ENCODE results near the gene RIPOR1. TPM values are rescaled to one million over a fixed set of nuclear protein-coding genes. Genes with fewer than 3 reads are reported as not detected.
"Not testable (repeated sequence)": the region's sequence is repeated elsewhere in the genome, so short reads cannot be mapped to it uniquely, and the experiment has no call there.

RIPOR1 gene
- total RNA-seq, 2 donors from 2014 or later = 30.4 to 57.0 TPM

DNA sequence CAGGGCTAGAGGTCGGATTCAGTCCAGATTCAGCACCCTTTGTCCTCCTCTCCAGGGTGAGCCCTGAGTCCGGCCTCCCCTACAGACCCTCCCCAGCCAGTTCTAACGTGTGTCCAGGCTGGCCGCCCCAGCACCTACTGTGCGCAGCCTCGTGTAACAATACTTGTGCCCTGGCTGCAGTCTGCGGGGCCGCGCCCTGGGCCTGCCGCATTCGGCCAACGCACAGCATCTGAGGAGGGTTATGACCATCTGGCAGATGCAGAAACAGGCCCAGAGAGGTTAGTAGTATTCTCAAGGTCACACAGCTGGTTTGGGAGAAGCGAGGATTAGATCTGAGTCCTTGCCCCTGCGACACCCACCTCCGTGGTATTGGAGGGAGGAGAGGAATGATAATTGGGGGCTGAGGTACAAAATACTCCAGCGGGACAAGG lies 968 bp downstream of the RIPOR1 start:
- peak overlapping the region; percentile 84 for H3K4me3 Mint-ChIP-seq
- no peaks in the 10 kb centered on the region for H3K36me3 Mint-ChIP-seq (ENCODE audit: low read depth)
- H3K4me1 Mint-ChIP-seq = peaks cover 13% of the 10 kb centered on the region
- H3K9me3 Mint-ChIP-seq = no peaks in the 10 kb centered on the region
- no peaks in the 10 kb centered on the region for H3K27me3 Mint-ChIP-seq
- H3K27ac Mint-ChIP-seq = peak overlapping the region; percentile 76
- ATAC-seq (replicated peaks) = peak; percentile 6

DNA sequence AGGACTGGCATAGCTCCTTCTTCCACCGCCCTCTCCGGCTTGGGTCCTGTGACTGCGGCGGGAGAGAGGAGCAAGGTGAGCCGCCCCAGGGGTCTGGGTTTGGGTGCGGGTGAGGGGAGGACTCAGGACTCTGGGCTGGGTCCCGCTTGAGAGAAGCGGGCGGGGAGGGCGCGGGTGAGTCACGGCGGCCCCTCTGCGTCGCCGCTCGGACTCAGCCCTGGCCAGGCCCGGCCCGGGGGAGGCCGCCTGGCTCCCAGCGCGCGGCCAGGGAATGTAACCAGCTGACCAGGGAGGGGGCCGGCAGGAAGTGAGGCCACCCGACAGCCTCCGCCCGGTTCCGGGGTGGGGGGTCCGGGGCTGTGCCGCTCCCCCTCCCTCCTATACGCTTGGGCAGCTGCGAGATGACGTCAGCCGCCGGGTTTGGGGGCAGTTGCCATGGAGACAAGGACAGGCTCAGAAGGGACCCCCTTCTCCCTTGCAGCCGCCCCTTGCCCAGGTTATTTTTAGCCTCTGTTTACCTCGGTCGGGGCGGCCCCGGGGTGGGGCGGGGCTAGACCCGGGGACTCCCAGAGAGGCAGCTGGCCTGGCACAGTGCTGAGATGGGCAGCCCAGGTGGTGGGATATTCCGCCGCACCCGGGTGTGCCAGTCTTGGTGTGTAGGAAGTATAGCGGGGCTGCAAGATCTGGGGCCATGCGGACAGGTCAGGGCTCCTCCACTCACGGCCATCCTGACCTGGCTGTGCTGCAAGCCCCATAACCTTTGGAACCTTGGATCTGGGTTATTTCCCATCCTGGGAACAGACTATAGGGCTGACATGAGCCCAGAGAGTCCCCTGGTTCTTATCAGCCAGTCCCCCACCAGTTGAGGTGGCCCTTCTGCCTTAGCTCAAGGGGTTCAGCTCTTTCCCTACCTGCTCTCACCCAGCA lies 1.6 kb downstream of the RIPOR1 start:
- Mint-ChIP-seq H3K27ac (peak overlapping the region; percentile 76), H3K4me3 (peak overlapping the region; percentile 84), H3K36me3 (ENCODE audit: low read depth) (no peaks in the 10 kb centered on the region), H3K27me3 (no peaks in the 10 kb centered on the region), H3K4me1 (peaks cover 16% of the 10 kb centered on the region), H3K9me3 (no peaks in the 10 kb centered on the region)
- ATAC-seq (replicated peaks) = peak; percentile 49

DNA sequence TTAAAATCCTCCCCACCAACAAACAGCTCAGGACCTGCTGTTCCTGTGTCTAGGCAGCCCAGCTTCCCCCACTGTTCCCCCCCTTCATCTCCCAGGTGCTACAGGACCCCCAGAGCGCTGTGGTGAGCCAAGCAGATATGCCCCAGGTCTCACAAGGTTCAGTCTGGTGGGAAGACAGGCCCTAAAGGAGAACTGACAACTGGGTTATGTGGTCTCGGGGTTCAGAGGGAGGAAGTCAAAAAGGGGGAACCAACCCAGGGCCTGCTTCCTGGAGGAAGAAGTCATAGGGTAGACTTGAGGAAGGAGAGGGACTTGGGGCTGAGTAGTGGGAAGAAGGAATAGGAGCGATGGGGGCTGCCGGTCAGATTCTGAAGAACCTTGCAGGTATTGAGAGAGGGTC lies 2.6 kb downstream of the RIPOR1 start:
- peak overlapping the region; percentile 84 for H3K4me3 Mint-ChIP-seq
- no peaks in the 10 kb centered on the region for H3K27me3 Mint-ChIP-seq
- no peak overlapping the region for H3K27ac Mint-ChIP-seq
- H3K36me3 Mint-ChIP-seq (ENCODE audit: low read depth) = no peaks in the 10 kb centered on the region
- no peaks in the 10 kb centered on the region for H3K9me3 Mint-ChIP-seq
- no peak for ATAC-seq (replicated peaks)
- peaks cover 20% of the 10 kb centered on the region for H3K4me1 Mint-ChIP-seq

DNA sequence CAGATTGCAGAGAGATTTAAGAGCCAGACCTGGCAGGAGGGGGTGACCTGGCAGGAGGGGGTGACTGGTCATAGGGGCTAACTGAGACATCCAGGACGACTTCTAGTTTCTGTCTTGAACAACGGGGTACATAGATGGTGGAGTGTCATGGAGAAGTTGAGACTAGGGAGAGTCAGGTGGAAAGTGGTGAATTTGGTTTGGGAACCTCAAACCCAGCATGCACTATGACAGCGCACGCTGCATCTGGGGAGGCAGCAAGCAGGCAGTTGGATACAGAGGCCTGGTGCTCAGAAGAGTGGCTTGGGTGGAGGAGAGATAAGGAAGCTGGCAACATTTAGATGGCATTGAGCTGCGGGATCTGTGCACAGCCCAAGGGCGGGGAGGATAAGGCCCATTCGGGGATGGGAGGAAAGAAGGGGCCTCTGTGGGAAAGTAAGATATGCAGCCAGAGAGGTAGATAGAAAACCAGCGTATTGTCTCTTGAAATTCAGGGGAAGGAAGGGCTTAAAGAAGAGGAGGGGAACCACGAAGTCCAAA lies 4.5 kb downstream of the RIPOR1 start:
- H3K27ac Mint-ChIP-seq = peak overlapping the region; percentile 12
- no peaks in the 10 kb centered on the region for H3K9me3 Mint-ChIP-seq
- no peak for ATAC-seq (replicated peaks)
- H3K36me3 Mint-ChIP-seq (ENCODE audit: low read depth) = no peaks in the 10 kb centered on the region
- H3K27me3 Mint-ChIP-seq = no peaks in the 10 kb centered on the region
- H3K4me1 Mint-ChIP-seq = peaks cover 26% of the 10 kb centered on the region
- H3K4me3 Mint-ChIP-seq = no peak overlapping the region

DNA sequence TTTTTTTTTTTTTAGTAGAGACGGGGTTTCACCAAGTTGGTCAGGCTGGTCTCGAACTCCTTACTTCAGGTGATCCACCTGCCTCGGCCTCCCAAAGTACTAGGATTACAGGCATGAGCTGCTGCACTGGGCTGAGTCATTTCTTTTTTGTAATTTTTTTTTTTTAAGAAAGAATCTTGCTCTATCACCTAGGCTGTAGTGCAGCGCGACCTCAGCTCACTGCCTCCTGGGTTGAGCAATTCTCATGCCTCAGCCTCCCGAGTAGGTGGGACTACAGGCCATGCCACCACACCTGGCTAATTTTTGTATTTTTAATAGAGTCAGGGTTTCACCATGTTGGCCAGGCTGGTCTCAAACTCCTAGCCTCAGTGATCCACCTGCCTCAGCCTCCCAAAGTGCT lies 5.4 kb downstream of the RIPOR1 start:
- H3K27me3 Mint-ChIP-seq; H3K27ac Mint-ChIP-seq; ATAC-seq (replicated peaks); H3K9me3 Mint-ChIP-seq; H3K4me3 Mint-ChIP-seq; H3K36me3 Mint-ChIP-seq (ENCODE audit: low read depth): not testable (repeated sequence)
- peaks cover 26% of the 10 kb centered on the region for H3K4me1 Mint-ChIP-seq

DNA sequence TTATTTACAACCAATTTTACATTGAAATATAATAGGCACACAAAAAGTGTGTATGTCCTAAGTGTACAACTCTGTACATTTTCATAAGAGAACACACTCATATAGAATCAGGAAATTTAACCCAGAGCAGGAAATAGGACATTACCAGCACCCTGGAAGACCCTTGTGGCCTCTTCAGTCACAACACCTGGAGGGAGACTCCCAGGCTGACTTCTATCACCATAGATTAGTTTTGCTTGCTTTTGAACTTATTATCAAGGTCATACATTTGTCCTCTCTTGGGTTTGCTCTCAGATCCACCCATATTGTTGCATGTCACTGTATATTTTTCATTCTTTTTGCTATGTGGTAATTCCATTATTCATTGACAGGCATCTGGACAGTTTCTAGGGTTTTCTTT lies 5.8 kb downstream of the RIPOR1 start:
- Mint-ChIP-seq H3K36me3 (ENCODE audit: low read depth) (peaks cover 10% of the 10 kb centered on the region), H3K4me1 (peaks cover 26% of the 10 kb centered on the region), H3K9me3 (no peaks in the 10 kb centered on the region), H3K27ac (no peak overlapping the region), H3K4me3 (no peak overlapping the region), H3K27me3 (no peaks in the 10 kb centered on the region)
- no peak for ATAC-seq (replicated peaks)

DNA sequence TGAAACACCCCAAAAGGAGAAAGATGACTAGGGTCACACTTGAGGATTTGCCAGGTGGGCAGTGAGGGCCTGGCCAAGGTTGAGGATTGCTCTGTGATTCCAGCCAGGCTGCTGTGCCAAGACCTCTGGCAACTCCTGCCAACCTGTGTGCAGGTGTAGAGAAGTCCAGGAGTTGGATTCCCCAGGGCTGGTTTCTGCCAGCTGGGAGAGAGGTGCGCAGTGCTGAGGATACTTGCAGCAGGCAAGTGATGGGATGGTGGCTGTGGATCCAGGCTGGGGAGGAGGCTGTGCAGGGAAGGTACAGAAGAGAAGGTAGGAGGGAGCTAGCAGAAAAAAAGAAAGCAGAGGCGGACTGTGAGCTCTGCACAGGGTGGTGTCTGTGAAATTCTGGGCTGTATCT lies 6.6 kb downstream of the RIPOR1 start:
- no peak for ATAC-seq (replicated peaks)
- no peaks in the 10 kb centered on the region for H3K9me3 Mint-ChIP-seq
- no peaks in the 10 kb centered on the region for H3K27me3 Mint-ChIP-seq
- peak overlapping the region; percentile 74 for H3K27ac Mint-ChIP-seq
- H3K4me3 Mint-ChIP-seq = no peak overlapping the region
- peaks cover 17% of the 10 kb centered on the region for H3K36me3 Mint-ChIP-seq (ENCODE audit: low read depth)
- peaks cover 26% of the 10 kb centered on the region for H3K4me1 Mint-ChIP-seq

DNA sequence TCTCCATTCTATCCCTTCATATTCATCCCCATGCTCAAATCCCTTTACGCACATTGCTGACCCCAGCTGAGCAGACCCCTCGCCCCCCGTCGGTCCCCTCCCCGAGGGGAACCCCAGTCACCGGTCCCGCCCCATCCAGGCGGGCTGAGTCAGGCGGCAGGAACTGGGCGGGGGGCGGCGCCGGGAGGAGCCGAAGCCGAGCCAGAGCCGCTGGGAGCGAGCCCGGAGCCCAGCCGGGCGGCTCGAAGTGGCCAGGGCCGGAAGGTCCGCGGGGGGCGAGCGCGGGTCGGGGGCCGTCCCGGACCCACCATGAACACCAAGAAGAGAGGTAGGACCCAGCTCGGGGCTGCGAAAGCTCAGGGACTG lies 8.6 kb downstream of the RIPOR1 start:
- Mint-ChIP-seq H3K36me3 (ENCODE audit: low read depth) (peaks cover 37% of the 10 kb centered on the region), H3K27ac (peak overlapping the region; percentile 74), H3K9me3 (no peaks in the 10 kb centered on the region), H3K27me3 (no peaks in the 10 kb centered on the region), H3K4me1 (peaks cover 24% of the 10 kb centered on the region), H3K4me3 (peak overlapping the region; percentile 88)
- ATAC-seq (replicated peaks) = peak; percentile 83

DNA sequence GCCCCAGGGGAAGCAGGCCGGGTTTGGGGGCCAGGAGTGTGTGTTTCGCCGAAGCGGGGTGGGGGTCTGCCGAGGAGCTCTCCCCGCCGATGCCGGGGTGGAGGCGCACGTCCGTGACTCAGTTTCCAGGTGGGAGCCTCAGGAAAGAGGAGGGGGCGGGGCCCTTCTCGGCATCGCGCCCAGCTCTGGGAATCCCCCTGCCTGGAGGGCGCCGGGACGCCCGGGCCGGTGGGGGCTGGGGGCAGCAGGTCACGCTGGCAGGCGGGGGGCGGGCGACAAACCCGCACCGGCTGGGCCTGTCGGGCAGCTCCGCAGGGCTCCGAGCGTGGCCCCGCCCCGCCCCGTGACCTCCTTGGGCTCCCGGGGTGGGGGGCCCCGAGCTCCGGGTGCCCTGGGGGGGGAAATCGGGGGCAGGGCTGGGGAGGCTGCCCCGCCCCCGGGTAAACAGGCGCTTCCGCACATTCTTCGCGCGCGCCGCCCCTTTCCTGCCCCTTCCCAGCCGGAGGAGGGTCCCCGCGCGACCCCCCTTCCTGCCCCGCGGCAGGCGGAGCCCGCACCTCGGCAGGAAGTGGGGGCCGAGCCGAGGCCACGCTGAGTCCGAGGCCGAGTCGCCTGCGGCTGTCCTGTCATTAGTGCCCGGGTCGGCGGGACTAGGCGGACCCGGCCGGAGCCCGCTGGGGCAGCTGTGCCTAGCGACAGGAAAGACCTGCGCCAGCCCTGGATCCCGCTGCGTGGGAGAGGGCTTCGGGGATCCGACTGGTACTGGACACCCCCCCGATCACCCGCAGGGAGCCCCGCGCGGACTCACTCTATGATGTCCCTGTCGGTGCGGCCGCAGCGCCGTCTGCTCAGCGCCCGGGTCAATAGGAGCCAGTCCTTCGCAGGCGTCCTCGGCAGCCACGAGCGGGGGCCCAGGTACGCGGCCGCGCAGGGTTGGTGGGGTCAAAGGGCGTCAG lies 9.3 kb downstream of the RIPOR1 start:
- peaks cover 28% of the 10 kb centered on the region for H3K4me1 Mint-ChIP-seq
- peaks cover 44% of the 10 kb centered on the region for H3K36me3 Mint-ChIP-seq (ENCODE audit: low read depth)
- peak overlapping the region; percentile 88 for H3K4me3 Mint-ChIP-seq
- H3K9me3 Mint-ChIP-seq = no peaks in the 10 kb centered on the region
- no peak overlapping the region for H3K27ac Mint-ChIP-seq
- peak; percentile 59 for ATAC-seq (replicated peaks)
- H3K27me3 Mint-ChIP-seq = no peaks in the 10 kb centered on the region

DNA sequence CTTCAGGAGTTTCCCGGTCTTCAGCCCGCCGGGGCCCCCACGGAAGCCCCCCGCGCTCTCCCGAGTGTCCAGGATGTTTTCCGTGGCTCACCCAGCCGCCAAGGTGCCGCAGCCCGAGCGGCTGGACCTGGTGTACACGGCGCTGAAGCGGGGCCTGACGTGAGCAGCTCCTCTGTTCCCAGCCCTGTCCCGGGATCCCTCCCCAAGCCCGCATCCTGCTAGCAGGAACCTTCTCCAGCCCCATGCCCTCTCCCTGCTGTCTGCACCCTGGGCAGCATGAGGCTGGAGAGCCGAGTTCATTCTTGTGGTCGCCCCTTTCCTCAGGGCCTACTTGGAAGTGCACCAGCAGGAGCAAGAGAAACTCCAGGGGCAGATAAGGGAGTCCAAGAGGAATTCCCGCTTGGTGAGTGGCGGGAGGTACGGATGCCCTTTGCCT lies 10.1 kb downstream of the RIPOR1 start:
- ATAC-seq (replicated peaks) = no peak
- no peaks in the 10 kb centered on the region for H3K9me3 Mint-ChIP-seq

DNA sequence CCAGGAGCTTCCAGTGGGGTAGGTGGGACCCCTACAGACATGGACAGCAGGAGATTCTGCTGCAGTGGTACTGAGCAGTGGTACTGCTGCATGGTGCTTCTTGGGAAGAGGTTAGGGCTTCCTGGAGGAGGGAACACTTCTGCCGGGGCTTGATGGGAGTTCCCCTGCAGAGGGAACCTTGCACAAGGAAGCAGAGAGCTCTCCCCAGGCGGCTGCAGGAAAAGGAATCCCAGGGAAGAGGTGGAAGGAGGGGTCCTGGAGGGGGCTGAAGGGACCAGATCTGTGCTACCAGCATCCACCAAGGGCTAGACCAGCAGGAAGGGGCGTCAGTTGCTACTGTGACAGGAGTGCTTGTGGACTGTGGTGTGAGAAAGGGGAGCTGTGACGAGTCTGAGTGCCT lies 10.6 kb downstream of the RIPOR1 start:
- Mint-ChIP-seq H3K27ac (peak overlapping the region; percentile 46), H3K4me3 (peak overlapping the region; percentile 67), H3K27me3 (no peaks in the 10 kb centered on the region), H3K36me3 (ENCODE audit: low read depth) (peaks cover 54% of the 10 kb centered on the region), H3K4me1 (peaks cover 22% of the 10 kb centered on the region), H3K9me3 (no peaks in the 10 kb centered on the region)
- no peak for ATAC-seq (replicated peaks)

More for the DNA sequence above, 10.1 kb downstream of the RIPOR1 start:
- Mint-ChIP-seq H3K36me3 (ENCODE audit: low read depth) (peaks cover 49% of the 10 kb centered on the region), H3K27ac (peak overlapping the region; percentile 46), H3K27me3 (no peaks in the 10 kb centered on the region), H3K4me1 (peaks cover 22% of the 10 kb centered on the region), H3K4me3 (peak overlapping the region; percentile 67)

DNA sequence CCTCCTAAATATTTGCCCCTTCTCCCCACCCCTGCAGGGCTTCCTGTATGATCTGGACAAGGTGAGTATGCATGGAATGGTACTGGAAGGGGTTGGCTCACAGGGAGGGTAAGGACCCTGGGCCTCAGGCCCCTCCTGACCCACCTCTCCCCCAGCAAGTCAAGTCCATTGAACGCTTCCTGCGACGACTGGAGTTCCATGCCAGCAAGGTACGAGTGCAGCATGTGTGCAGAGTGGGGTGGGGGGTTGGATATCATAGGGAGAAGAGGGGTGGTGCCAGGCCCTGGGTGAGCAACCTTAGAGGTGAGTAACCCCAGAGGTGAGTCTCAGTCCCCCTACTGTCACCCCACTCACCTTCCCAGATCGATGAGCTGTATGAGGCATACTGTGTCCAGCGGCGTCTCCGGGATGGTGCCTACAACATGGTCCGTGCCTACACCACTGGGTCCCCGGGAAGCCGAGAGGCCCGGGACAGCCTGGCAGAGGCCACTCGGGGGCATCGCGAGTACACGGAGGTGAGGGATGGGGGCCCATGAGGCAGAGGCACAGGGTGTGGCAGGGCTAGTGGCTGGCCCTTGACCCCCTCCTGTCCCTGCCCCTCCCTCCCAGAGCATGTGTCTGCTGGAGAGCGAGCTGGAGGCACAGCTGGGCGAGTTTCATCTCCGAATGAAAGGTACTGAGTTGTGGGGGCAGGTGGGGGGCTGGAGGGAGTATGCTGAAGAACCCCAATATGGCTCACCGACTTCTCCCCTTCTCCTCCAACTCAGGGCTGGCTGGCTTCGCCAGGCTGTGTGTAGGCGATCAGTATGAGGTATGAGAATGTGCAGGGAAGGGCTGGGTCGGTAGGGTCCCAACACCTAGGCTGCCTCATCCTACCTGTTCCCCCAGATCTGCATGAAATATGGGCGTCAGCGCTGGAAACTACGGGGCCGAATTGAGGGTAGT lies 11.3 kb downstream of the RIPOR1 start:
- Mint-ChIP-seq H3K36me3 (ENCODE audit: low read depth) (peaks cover 59% of the 10 kb centered on the region), H3K27ac (peak overlapping the region; percentile 46), H3K27me3 (no peaks in the 10 kb centered on the region), H3K4me1 (peaks cover 22% of the 10 kb centered on the region), H3K9me3 (no peaks in the 10 kb centered on the region), H3K4me3 (peak overlapping the region; percentile 67)
- no peak for ATAC-seq (replicated peaks)

DNA sequence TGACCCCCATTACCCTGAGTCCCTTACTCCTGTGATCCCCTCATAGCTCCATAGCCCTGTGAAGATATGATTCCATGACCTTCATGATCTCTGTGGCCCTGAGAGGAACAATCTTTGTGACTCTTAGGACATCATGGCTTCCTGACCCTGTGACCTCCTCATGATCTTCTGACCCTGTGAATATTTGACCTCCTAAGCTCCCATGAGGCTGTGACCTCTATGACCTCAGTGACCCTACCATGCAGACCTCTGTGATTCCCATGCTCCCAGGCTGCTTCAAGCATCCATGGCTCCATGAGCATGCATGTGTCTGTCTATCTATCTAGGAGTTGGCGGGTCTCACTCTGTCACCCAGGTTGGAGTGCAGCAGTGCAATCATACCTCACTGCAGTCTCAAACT lies 12.1 kb downstream of the RIPOR1 start:
- Mint-ChIP-seq H3K27ac (no peak overlapping the region), H3K27me3 (no peaks in the 10 kb centered on the region), H3K9me3 (no peaks in the 10 kb centered on the region), H3K4me1 (peaks cover 15% of the 10 kb centered on the region), H3K4me3 (no peak overlapping the region), H3K36me3 (ENCODE audit: low read depth) (peaks cover 59% of the 10 kb centered on the region)
- ATAC-seq (replicated peaks) = no peak
